Endothelial cell of umbilical vein (primary cell): ENCODE measurements around the gene CCDC47. TPM values are rescaled to one million over a fixed set of nuclear protein-coding genes. Genes with fewer than 3 reads are reported as not detected.
A peak's percentile ranks its signal among the peaks of the same experiment; 100 is the strongest.

ENCODE experiments used
- BruUV-seq: library from RNA; stranded (reverse); fragments of 400-500 nt; replicated peaks from 2 replicates; lab custom pipeline; 2021; lab: Mats Ljungman, UMichigan
- CTCF ChIA-PET: fragments of 300-600, 350-600 bp; sonication (Branson Sonifier 250); formaldehyde crosslinking; loops from one replicate; lab custom pipeline; 2021; ENCODE audit warnings: antibody characterized with exemption, inconsistent platforms; lab: Charles Lee
- POLR2A ChIA-PET: fragments of 300-600, 350-600 bp; sonication (Branson Sonifier 250); formaldehyde crosslinking; loops from one replicate; lab custom pipeline; 2021; ENCODE audit warnings: antibody characterized with exemption, inconsistent platforms; lab: Charles Lee
- DNase-seq: peaks from one replicate; pipeline ENCODE4 v3.0.0-alpha.2; 2011; ENCODE audit warnings: low read depth, low spot score
- FAIRE-seq: peaks from 2 replicates; lab custom pipeline; 2011; peaks lifted over from hg19 to GRCh38; lab: Jason Lieb, UNC
- H2AFZ ChIP-seq: 2 replicates; pipeline ENCODE4 v1.6.0; 2012; ENCODE audit warnings: low read depth, low read length, control low read depth, inconsistent platforms
- H3K27ac ChIP-seq: 2 replicates; pipeline ENCODE4 v1.5.1; 2011; ENCODE audit warnings: low read depth, mild to moderate bottlenecking, control low read depth, low read length, moderate library complexity; ENCODE audit not compliant: insufficient read depth
- H3K27me3 ChIP-seq, 2 experiments: 2 replicates each; pipeline versions ENCODE4 v1.6.0 to v1.6.1; 2011; ENCODE audit warnings: low read length in 2 of 2, mixed read lengths in 1 of 2; ENCODE audit not compliant: control insufficient read depth in 2 of 2, insufficient read depth in 2 of 2
- H3K36me3 ChIP-seq, 2 experiments: 2 replicates in 1 of 2; 3 replicates in 1 of 2; pipeline ENCODE4 v1.5.1; 2011; ENCODE audit warnings: low read length in 2 of 2, mild to moderate bottlenecking in 1 of 2, moderate library complexity in 1 of 2; ENCODE audit not compliant: control insufficient read depth in 2 of 2, insufficient read depth in 2 of 2; ENCODE audit errors: extremely low read depth in 1 of 2
- H3K4me1 ChIP-seq: 3 replicates; pipeline ENCODE4 v1.5.1; 2011; ENCODE audit warnings: mild to moderate bottlenecking, low read length; ENCODE audit not compliant: control insufficient read depth, insufficient read depth; ENCODE audit errors: extremely low read depth
- H3K4me2 ChIP-seq: 2 replicates; pipeline ENCODE4 v1.6.1; 2011; ENCODE audit warnings: low read length, control low read depth, mixed read lengths; ENCODE audit not compliant: insufficient read depth
- H3K4me3 ChIP-seq, 3 experiments: fragments of 200-600 bp in 1 of 3; sonication (generic), shearing (Covaris generic) in 1 of 3; replicated peaks in 1 of 3; 2 replicates each; pipeline ENCODE4 v1.5.1; 2011 to 2016; ENCODE audit warnings: control low read depth in 3 of 3, low read length in 3 of 3, mild to moderate bottlenecking in 2 of 3, inconsistent platforms in 1 of 3, low read depth in 1 of 3, moderate library complexity in 1 of 3; ENCODE audit not compliant: insufficient read depth in 1 of 3
- H3K79me2 ChIP-seq: 2 replicates; pipeline ENCODE4 v1.6.0; 2012; ENCODE audit warnings: low read length, inconsistent platforms; ENCODE audit not compliant: control insufficient read depth, insufficient read depth
- H3K9ac ChIP-seq: replicated peaks from 2 replicates; pipeline ENCODE3; 2011; ENCODE audit warnings: low read length, control low read depth; ENCODE audit not compliant: insufficient read depth; ENCODE audit errors: extremely low read depth
- H3K9me1 ChIP-seq: replicated peaks from 3 replicates; pipeline ENCODE4 v1.6.0; 2011; ENCODE audit warnings: mild to moderate bottlenecking, low read length; ENCODE audit not compliant: control insufficient read depth, insufficient read depth; ENCODE audit errors: extremely low read depth
- H3K9me3 ChIP-seq: replicated peaks from 2 replicates; pipeline ENCODE4 v1.5.1; 2012; ENCODE audit warnings: low read length, inconsistent platforms; ENCODE audit not compliant: control insufficient read depth, insufficient read depth
- H4K20me1 ChIP-seq: replicated peaks from 2 replicates; pipeline ENCODE3; 2011; ENCODE audit warnings: mild to moderate bottlenecking, low read length; ENCODE audit not compliant: control insufficient read depth, insufficient read depth; ENCODE audit errors: extremely low read depth
- CTCF ChIP-seq, 2 donors: IDR thresholded peaks; 1 replicate in 1 of 2; 2 replicates in 1 of 2; pipeline ENCODE4 v1.5.1; 2011; ENCODE audit warnings: low read length in 2 of 2, mild to moderate bottlenecking in 2 of 2, moderate library complexity in 2 of 2, control low read depth in 1 of 2, inconsistent platforms in 1 of 2, low read depth in 1 of 2; ENCODE audit not compliant: insufficient read depth in 1 of 2; ENCODE audit errors: extremely low read depth in 1 of 2
- EZH2 ChIP-seq: IDR thresholded peaks from 2 replicates; pipeline ENCODE4 v1.6.1; 2012; ENCODE audit warnings: borderline replicate concordance, low read depth, mild to moderate bottlenecking, moderate library complexity, low read length, inconsistent platforms; ENCODE audit not compliant: severe bottlenecking
- FOS ChIP-seq: IDR thresholded peaks from 2 replicates; pipeline ENCODE4 v1.6.1; 2011; ENCODE audit warnings: mild to moderate bottlenecking, low read length, moderate library complexity, borderline replicate concordance; ENCODE audit not compliant: insufficient read depth
- GATA2 ChIP-seq: IDR thresholded peaks from 2 replicates; pipeline ENCODE4 v1.7.0; 2011; ENCODE audit warnings: low read depth, mild to moderate bottlenecking, moderate library complexity, mixed read lengths, low read length; ENCODE audit not compliant: insufficient read length, insufficient read depth
- JUN ChIP-seq: IDR thresholded peaks from 2 replicates; pipeline ENCODE4 v1.6.1; 2011; ENCODE audit warnings: borderline replicate concordance, low read depth; ENCODE audit not compliant: insufficient read length, insufficient read depth
- MAX ChIP-seq: IDR thresholded peaks from 2 replicates; pipeline ENCODE4 v1.6.1; 2011; ENCODE audit not compliant: insufficient read depth, insufficient read length
- MYC ChIP-seq: IDR thresholded peaks from one replicate; pipeline ENCODE4 v1.6.1; 2011; ENCODE audit warnings: mild to moderate bottlenecking, low read depth, low read length
- POLR2A ChIP-seq: IDR thresholded peaks from 2 replicates; pipeline ENCODE4 v1.6.1; 2012; ENCODE audit warnings: low read depth, mild to moderate bottlenecking, control low read depth, low read length
- POLR2AphosphoS5 ChIP-seq: IDR thresholded peaks from 2 replicates; pipeline ENCODE4 v1.6.1; 2012; ENCODE audit warnings: low read depth, mild to moderate bottlenecking, control low read depth, low read length, moderate library complexity; ENCODE audit not compliant: insufficient read depth
- dilution Hi-C: fragments of 300-500 bp; cut with MboI; formaldehyde crosslinking; loops from one replicate; pipeline ENCODE4 v1.15.0; 2019; ENCODE audit warnings: low sequenced_read_pairs; ENCODE audit not compliant: extremely low pct_ligation_motif_present
- intact Hi-C: fragments of 100-400 bp; cut with micrococcal nuclease; formaldehyde crosslinking; loops from one replicate; pipeline ENCODE4 v1.10.0; 2022
- polyA plus RNA-seq, 4 experiments: library from polyadenylated mRNA; depleted of rRNA in 3 of 4; stranded (reverse) in 3 of 4; unstranded in 1 of 4; fragments of >200 nt; gene quantifications; 2 replicates each; pipeline versions ENCODE4 v1.2.1 to v1.2.3, GENCODE V29; 2011 to 2012; ENCODE audit warnings: missing spikeins in 1 of 4
- total RNA-seq: library from RNA; stranded (reverse); gene quantifications from 2 replicates; pipeline ENCODE4 v1.2.3, GENCODE V29; 2021

The CCDC47 gene
- total and polyA plus RNA-seq, 2 donors (not counting 3 experiments of a cell fraction or from before 2014, with no cell fraction given) = 21.7 to 76.5 TPM

DNA sequence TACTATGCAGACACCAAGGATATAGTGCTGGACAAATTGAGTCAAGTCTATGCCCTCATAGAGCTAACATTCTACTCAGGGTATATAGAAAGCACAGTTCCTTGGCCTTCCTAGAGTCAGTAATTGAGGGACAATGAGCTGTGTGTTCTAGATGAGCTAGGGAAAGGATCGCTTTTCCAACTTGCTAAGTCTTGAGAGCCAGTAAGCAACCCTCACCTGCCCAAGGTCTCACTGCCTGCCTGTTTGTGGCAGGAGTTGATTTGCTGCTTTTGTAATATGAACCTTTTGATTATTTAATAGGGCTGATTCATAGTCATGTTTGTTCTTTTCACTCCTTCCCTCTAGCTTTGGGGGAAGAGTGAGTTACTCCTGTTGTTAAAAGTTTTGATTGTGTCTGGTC lies 7.1 kb upstream of the CCDC47 start:
- intact Hi-C loops = no loop called here
- no peaks in the 10 kb centered on the region for H3K9me1 ChIP-seq

More for the DNA sequence above, 7.1 kb upstream of the CCDC47 start:
- Histone ChIP-seq H3K36me3 (peaks cover 0 to 6% of the 10 kb centered on the region in 2 experiments), H2AFZ (no peak overlapping the region), H3K27ac (no peak overlapping the region), H3K9me3 (no peaks in the 10 kb centered on the region), H3K79me2 (peaks cover 95% of the 10 kb centered on the region), H3K4me2 (peak overlapping the region; percentile 25), H3K27me3 (no peaks in the 10 kb centered on the region), H3K4me1 (peaks cover 15% of the 10 kb centered on the region), H3K4me3 (no peak overlapping the region), H3K9ac (no peak overlapping the region), H4K20me1 (peaks cover 7% of the 10 kb centered on the region)
- ChIA-PET CTCF (no interaction called here), POLR2A (no interaction called here)
- no peak for TF ChIP-seq EZH2
- no peak for TF ChIP-seq MAX
- no peak for TF ChIP-seq GATA2
- no peak for TF ChIP-seq CTCF (IDR thresholded peaks at IDR 0.05; ENCODE audit: extremely low read depth in 1 of 2, insufficient read depth in 1 of 2, low read depth in 1 of 2, low read length in 2 of 2)
- TF ChIP-seq POLR2A = no peak
- no peak for TF ChIP-seq JUN
- no peak for TF ChIP-seq MYC
- TF ChIP-seq POLR2AphosphoS5 = no peak
- TF ChIP-seq FOS = no peak
- dilution Hi-C loops = no loop called here
- FAIRE-seq (no peak), DNase-seq (peak; percentile 7)
- BruUV-seq = no TSS peak
